H1 (cell line): Measurements from ENCODE around the gene DHX57. TPM values are rescaled to one million over a fixed set of nuclear protein-coding genes. Genes with fewer than 3 reads are reported as not detected.

ENCODE experiments used
- KDM5A ChIP-seq: fragments of 200-600 bp; IDR thresholded peaks from 2 replicates; pipeline ENCODE4 v1.7.1; 2012; ENCODE audit warnings: mild to moderate bottlenecking, low read length, inconsistent platforms, mixed read lengths
- NANOG ChIP-seq: IDR thresholded peaks from 2 replicates; pipeline ENCODE4 v1.6.1; 2011; ENCODE audit warnings: low read length, low read depth, mild to moderate bottlenecking, inconsistent platforms; ENCODE audit not compliant: insufficient read depth, poor library complexity, severe bottlenecking
- RAD21 ChIP-seq, 2 experiments: IDR thresholded peaks in 1 of 2; conservative IDR thresholded peaks in 1 of 2; 2 replicates each; pipeline ENCODE4 v1.6.1; 2011; ENCODE audit warnings: low read depth in 2 of 2, low read length in 2 of 2, improper control_type of control experiment in 1 of 2, inconsistent platforms in 1 of 2, mild to moderate bottlenecking in 1 of 2, moderate library complexity in 1 of 2
- RXRA ChIP-seq: IDR thresholded peaks from 2 replicates; pipeline ENCODE4 v1.6.1; 2011; ENCODE audit warnings: low read depth, mild to moderate bottlenecking, low read length, moderate library complexity; ENCODE audit not compliant: insufficient read depth
- SIX5 ChIP-seq: IDR thresholded peaks from 2 replicates; pipeline ENCODE4 v1.6.1; 2011; ENCODE audit warnings: mild to moderate bottlenecking, low read depth, low read length
- polyA plus RNA-seq, 7 experiments: library from polyadenylated mRNA; depleted of rRNA in 3 of 7; stranded (reverse) in 5 of 7; unstranded in 2 of 7; fragments of >200 nt in 5 of 7; fragments of 200-250 nt in 2 of 7; gene quantifications; 1 replicate in 5 of 7; 2 replicates in 1 of 7; 4 replicates in 1 of 7; pipeline versions ENCODE4 v1.2.1 to v1.2.3, GENCODE V29; 2011 to 2013; ENCODE audit warnings: missing spikeins in 2 of 7, mixed read lengths in 2 of 7
- total RNA-seq: library from RNA; stranded (reverse); fragmentation: NEBNext Ultra II Directional; extraction: Animal tissue kit (Norgen Biotek cat#: 25700); gene quantifications from 2 replicates; pipeline ENCODE4 v1.2.1, GENCODE V29; 2021
- TF ChIP-seq, protein P1 (sequence below): fragments of 300-600 bp; sonication (generic); IDR thresholded peaks from 2 replicates; pipeline ENCODE4 v1.7.1; 2012; ENCODE audit warnings: low read length, moderate library complexity, mild to moderate bottlenecking, inconsistent platforms; ENCODE audit not compliant: insufficient replicate concordance
- TF ChIP-seq, protein P2 (sequence below): IDR thresholded peaks from 2 replicates; pipeline ENCODE4 v1.6.1; 2012; ENCODE audit warnings: inconsistent platforms
- TF ChIP-seq, protein P3 (sequence below), 3 experiments: IDR thresholded peaks; 1 replicate in 2 of 3; 2 replicates in 1 of 3; pipeline versions ENCODE4 v1.5.1 to v1.6.1; 2011; ENCODE audit warnings: low read length in 3 of 3, mild to moderate bottlenecking in 3 of 3, inconsistent platforms in 2 of 3, low read depth in 1 of 3, moderate library complexity in 1 of 3; ENCODE audit not compliant: insufficient read depth in 1 of 3; ENCODE audit errors: control extremely low read depth in 1 of 3

DHX57 gene
- total and polyA plus RNA-seq, 2 of the 8 experiments (the other 6 are each of a cell fraction or from before 2014, with no cell fraction given) = 10.7 to 32.9 TPM

DNA sequence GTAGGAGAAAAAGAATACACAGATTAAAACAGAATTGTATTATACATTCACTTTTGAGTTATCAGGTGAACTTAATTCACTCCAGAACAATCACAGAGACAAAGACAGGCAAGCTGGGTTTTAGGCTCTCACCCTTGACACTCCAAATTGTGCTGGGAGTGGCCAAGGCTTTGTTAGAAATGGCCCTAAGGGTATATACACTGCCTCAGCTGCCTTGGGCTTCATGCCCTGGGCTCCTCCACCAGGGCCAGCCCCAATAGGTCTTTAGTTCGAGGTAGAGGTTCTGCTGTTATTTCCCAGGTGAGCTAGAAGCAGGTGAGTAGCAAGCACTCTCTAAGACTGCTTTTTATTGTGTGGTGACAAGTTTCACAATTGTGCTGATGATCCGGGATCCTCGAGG lies 77.8 kb downstream of the DHX57 start (continued):
- TF ChIP-seq, protein P1, sequence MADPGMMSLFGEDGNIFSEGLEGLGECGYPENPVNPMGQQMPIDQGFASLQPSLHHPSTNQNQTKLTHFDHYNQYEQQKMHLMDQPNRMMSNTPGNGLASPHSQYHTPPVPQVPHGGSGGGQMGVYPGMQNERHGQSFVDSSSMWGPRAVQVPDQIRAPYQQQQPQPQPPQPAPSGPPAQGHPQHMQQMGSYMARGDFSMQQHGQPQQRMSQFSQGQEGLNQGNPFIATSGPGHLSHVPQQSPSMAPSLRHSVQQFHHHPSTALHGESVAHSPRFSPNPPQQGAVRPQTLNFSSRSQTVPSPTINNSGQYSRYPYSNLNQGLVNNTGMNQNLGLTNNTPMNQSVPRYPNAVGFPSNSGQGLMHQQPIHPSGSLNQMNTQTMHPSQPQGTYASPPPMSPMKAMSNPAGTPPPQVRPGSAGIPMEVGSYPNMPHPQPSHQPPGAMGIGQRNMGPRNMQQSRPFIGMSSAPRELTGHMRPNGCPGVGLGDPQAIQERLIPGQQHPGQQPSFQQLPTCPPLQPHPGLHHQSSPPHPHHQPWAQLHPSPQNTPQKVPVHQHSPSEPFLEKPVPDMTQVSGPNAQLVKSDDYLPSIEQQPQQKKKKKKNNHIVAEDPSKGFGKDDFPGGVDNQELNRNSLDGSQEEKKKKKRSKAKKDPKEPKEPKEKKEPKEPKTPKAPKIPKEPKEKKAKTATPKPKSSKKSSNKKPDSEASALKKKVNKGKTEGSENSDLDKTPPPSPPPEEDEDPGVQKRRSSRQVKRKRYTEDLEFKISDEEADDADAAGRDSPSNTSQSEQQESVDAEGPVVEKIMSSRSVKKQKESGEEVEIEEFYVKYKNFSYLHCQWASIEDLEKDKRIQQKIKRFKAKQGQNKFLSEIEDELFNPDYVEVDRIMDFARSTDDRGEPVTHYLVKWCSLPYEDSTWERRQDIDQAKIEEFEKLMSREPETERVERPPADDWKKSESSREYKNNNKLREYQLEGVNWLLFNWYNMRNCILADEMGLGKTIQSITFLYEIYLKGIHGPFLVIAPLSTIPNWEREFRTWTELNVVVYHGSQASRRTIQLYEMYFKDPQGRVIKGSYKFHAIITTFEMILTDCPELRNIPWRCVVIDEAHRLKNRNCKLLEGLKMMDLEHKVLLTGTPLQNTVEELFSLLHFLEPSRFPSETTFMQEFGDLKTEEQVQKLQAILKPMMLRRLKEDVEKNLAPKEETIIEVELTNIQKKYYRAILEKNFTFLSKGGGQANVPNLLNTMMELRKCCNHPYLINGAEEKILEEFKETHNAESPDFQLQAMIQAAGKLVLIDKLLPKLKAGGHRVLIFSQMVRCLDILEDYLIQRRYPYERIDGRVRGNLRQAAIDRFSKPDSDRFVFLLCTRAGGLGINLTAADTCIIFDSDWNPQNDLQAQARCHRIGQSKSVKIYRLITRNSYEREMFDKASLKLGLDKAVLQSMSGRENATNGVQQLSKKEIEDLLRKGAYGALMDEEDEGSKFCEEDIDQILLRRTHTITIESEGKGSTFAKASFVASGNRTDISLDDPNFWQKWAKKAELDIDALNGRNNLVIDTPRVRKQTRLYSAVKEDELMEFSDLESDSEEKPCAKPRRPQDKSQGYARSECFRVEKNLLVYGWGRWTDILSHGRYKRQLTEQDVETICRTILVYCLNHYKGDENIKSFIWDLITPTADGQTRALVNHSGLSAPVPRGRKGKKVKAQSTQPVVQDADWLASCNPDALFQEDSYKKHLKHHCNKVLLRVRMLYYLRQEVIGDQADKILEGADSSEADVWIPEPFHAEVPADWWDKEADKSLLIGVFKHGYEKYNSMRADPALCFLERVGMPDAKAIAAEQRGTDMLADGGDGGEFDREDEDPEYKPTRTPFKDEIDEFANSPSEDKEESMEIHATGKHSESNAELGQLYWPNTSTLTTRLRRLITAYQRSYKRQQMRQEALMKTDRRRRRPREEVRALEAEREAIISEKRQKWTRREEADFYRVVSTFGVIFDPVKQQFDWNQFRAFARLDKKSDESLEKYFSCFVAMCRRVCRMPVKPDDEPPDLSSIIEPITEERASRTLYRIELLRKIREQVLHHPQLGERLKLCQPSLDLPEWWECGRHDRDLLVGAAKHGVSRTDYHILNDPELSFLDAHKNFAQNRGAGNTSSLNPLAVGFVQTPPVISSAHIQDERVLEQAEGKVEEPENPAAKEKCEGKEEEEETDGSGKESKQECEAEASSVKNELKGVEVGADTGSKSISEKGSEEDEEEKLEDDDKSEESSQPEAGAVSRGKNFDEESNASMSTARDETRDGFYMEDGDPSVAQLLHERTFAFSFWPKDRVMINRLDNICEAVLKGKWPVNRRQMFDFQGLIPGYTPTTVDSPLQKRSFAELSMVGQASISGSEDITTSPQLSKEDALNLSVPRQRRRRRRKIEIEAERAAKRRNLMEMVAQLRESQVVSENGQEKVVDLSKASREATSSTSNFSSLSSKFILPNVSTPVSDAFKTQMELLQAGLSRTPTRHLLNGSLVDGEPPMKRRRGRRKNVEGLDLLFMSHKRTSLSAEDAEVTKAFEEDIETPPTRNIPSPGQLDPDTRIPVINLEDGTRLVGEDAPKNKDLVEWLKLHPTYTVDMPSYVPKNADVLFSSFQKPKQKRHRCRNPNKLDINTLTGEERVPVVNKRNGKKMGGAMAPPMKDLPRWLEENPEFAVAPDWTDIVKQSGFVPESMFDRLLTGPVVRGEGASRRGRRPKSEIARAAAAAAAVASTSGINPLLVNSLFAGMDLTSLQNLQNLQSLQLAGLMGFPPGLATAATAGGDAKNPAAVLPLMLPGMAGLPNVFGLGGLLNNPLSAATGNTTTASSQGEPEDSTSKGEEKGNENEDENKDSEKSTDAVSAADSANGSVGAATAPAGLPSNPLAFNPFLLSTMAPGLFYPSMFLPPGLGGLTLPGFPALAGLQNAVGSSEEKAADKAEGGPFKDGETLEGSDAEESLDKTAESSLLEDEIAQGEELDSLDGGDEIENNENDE = no peak
- TF ChIP-seq KDM5A (no peak), NANOG (no peak), SIX5 (no peak), RAD21 (IDR thresholded peaks at IDR 0.05 in 1 of 2, conservative IDR thresholded peaks at IDR 0.05 in 1 of 2; ENCODE audit: low read depth in 2 of 2, low read length in 2 of 2) (no peak), RXRA (no peak)
- TF ChIP-seq, protein P2, sequence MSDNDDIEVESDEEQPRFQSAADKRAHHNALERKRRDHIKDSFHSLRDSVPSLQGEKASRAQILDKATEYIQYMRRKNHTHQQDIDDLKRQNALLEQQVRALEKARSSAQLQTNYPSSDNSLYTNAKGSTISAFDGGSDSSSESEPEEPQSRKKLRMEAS = no peak
- TF ChIP-seq, protein P3, sequence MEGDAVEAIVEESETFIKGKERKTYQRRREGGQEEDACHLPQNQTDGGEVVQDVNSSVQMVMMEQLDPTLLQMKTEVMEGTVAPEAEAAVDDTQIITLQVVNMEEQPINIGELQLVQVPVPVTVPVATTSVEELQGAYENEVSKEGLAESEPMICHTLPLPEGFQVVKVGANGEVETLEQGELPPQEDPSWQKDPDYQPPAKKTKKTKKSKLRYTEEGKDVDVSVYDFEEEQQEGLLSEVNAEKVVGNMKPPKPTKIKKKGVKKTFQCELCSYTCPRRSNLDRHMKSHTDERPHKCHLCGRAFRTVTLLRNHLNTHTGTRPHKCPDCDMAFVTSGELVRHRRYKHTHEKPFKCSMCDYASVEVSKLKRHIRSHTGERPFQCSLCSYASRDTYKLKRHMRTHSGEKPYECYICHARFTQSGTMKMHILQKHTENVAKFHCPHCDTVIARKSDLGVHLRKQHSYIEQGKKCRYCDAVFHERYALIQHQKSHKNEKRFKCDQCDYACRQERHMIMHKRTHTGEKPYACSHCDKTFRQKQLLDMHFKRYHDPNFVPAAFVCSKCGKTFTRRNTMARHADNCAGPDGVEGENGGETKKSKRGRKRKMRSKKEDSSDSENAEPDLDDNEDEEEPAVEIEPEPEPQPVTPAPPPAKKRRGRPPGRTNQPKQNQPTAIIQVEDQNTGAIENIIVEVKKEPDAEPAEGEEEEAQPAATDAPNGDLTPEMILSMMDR (IDR thresholded peaks at IDR 0.05; ENCODE audit: control extremely low read depth in 1 of 3, insufficient read depth in 1 of 3, low read depth in 1 of 3, low read length in 3 of 3) = no peak
